GOT3 (cell line): ENCODE measurements around the gene SC5D.

ENCODE experiments used
- DNase-seq: peaks from one replicate; lab custom pipeline; 2025; ENCODE audit warnings: mixed read lengths; lab: John Stamatoyannopoulos, UW

Gene SC5D

GRCh38 chr11:121293288-121293594 is 670 bp downstream of the SC5D start:
- no peak for DNase-seq

GRCh38 chr11:121295246-121296029 is 2.9 kb downstream of the SC5D start:
- DNase-seq: no peak

- DNase-seq: no peak
Measured at GRCh38 chr11:121297872-121298271, 5.3 kb downstream of the SC5D start.

GRCh38 chr11:121298774-121299173 is 6.2 kb downstream of the SC5D start:
- no peak for DNase-seq

GRCh38 chr11:121299417-121299816 is 6.8 kb downstream of the SC5D start:
- no peak for DNase-seq

- no peak for DNase-seq
Measured at GRCh38 chr11:121300313-121300971, 7.9 kb downstream of the SC5D start.

- no peak for DNase-seq
Measured at GRCh38 chr11:121300972-121301699, 8.6 kb downstream of the SC5D start.

- DNase-seq: no peak
Measured at GRCh38 chr11:121304759-121305158, 12.2 kb downstream of the SC5D start.

GRCh38 chr11:121308816-121309215 is 16.2 kb downstream of the SC5D start:
- no peak for DNase-seq

- no peak for DNase-seq
Measured at GRCh38 chr11:121309688-121310087, 17.1 kb downstream of the SC5D start.

GRCh38 chr11:121310908-121311307 is 18.3 kb downstream of the SC5D start:
- DNase-seq: no peak

GRCh38 chr11:121311373-121311772 is 18.8 kb downstream of the SC5D start:
- no peak for DNase-seq

GRCh38 chr11:121312483-121312882 is 19.9 kb downstream of the SC5D start:
- DNase-seq: no peak

- DNase-seq: no peak
Measured at GRCh38 chr11:121318848-121319834, 26.6 kb downstream of the SC5D start.

- no peak for DNase-seq
Measured at GRCh38 chr11:121321614-121322243, 29.2 kb downstream of the SC5D start.

GRCh38 chr11:121323046-121323607 is 30.6 kb downstream of the SC5D start:
- no peak for DNase-seq

- no peak for DNase-seq
Measured at GRCh38 chr11:121326230-121326629, 33.7 kb downstream of the SC5D start.

GRCh38 chr11:121327553-121327952 is 35.0 kb downstream of the SC5D start:
- no peak for DNase-seq

- DNase-seq: no peak
Measured at GRCh38 chr11:121328176-121328966, 35.8 kb downstream of the SC5D start.
